CD4-positive, alpha-beta T cell treated with Interleukin-6 at 100 ng/mL for 8 hours (primary cell): ENCODE results near the gene EXOC6B.
"Not testable (repeated sequence)": the region's sequence is repeated elsewhere in the genome, so short reads cannot be mapped to it uniquely, and the experiment has no call there.

Experiments
- DNase-seq: peaks from one replicate; pipeline ENCODE4 v3.0.0-alpha.2; 2020; ENCODE audit warnings: mixed read lengths, low spot score

Gene EXOC6B

GRCh38 chr2:72543497-72544216, 282.2 kb downstream of the EXOC6B start:
- no peak for DNase-seq

- DNase-seq = no peak
Observed at GRCh38 chr2:72539071-72539552, 286.7 kb downstream of the EXOC6B start.

GRCh38 chr2:72538486-72538885, 287.3 kb downstream of the EXOC6B start:
- DNase-seq = no peak

- DNase-seq = not testable (repeated sequence)
Observed at GRCh38 chr2:72535586-72535985, 290.2 kb downstream of the EXOC6B start.

- DNase-seq = no peak
Observed at GRCh38 chr2:72533765-72534164, 292.1 kb downstream of the EXOC6B start.

GRCh38 chr2:72527424-72527823, 298.4 kb downstream of the EXOC6B start:
- DNase-seq = no peak

GRCh38 chr2:72526623-72527022, 299.2 kb downstream of the EXOC6B start:
- no peak for DNase-seq

GRCh38 chr2:72524071-72524470, 301.8 kb downstream of the EXOC6B start:
- no peak for DNase-seq

- no peak for DNase-seq
Observed at GRCh38 chr2:72515696-72516095, 310.1 kb downstream of the EXOC6B start.

GRCh38 chr2:72513011-72513410, 312.8 kb downstream of the EXOC6B start:
- DNase-seq = no peak

- no peak for DNase-seq
Observed at GRCh38 chr2:72512376-72512775, 313.5 kb downstream of the EXOC6B start.

- no peak for DNase-seq
Observed at GRCh38 chr2:72511906-72512305, 313.9 kb downstream of the EXOC6B start.

- no peak for DNase-seq
Observed at GRCh38 chr2:72497763-72498162, 328.1 kb downstream of the EXOC6B start.

GRCh38 chr2:72496479-72496878, 329.4 kb downstream of the EXOC6B start:
- DNase-seq = no peak

GRCh38 chr2:72494392-72494791, 331.4 kb downstream of the EXOC6B start:
- no peak for DNase-seq

- DNase-seq = not testable (repeated sequence)
Observed at GRCh38 chr2:72484622-72485021, 341.2 kb downstream of the EXOC6B start.

GRCh38 chr2:72483346-72483745, 342.5 kb downstream of the EXOC6B start:
- DNase-seq = no peak

- DNase-seq = no peak
Observed at GRCh38 chr2:72475246-72475645, 350.6 kb downstream of the EXOC6B start.

GRCh38 chr2:72457801-72458516, 367.9 kb downstream of the EXOC6B start:
- DNase-seq = no peak

- no peak for DNase-seq
Observed at GRCh38 chr2:72454189-72454588, 371.6 kb downstream of the EXOC6B start.

GRCh38 chr2:72442270-72442669, 383.6 kb downstream of the EXOC6B start:
- DNase-seq = no peak

GRCh38 chr2:72439892-72440291, 385.9 kb downstream of the EXOC6B start:
- no peak for DNase-seq

- DNase-seq = no peak
Observed at GRCh38 chr2:72438364-72438763, 387.5 kb downstream of the EXOC6B start.
